OCI-LY7 (cell line): ENCODE data around the gene GRM5. TPM values are rescaled to one million over a fixed set of nuclear protein-coding genes. Genes with fewer than 3 reads are reported as not detected.

Experiments used
- BruUV-seq: library from RNA; stranded (reverse); fragments of 400-500 nt; replicated peaks from 2 replicates; lab custom pipeline; 2021; lab: Mats Ljungman, UMichigan
- CTCF ChIA-PET: fragments of 300-600 bp; sonication (Branson Sonifier 250); formaldehyde crosslinking; loops from one replicate; lab custom pipeline; 2022; ENCODE audit warnings: antibody characterized with exemption; ENCODE audit not compliant: unreplicated experiment; lab: Charles Lee
- POLR2A ChIA-PET: fragments of 300-600 bp; sonication (Branson Sonifier 250); formaldehyde crosslinking; loops from one replicate; lab custom pipeline; 2022; ENCODE audit warnings: antibody characterized with exemption; lab: Charles Lee
- DNase-seq: peaks from one replicate; pipeline ENCODE4 v3.0.0-alpha.2; 2015; ENCODE audit warnings: low spot score
- H2AFZ ChIP-seq: fragments of 200-600 bp; sonication (generic), shearing (Covaris generic); 2 replicates; pipeline ENCODE4 v1.6.1; 2014; ENCODE audit warnings: mild to moderate bottlenecking, antibody characterized with exemption, low read length, moderate library complexity
- H3K27ac ChIP-seq: fragments of 200-600 bp; sonication (generic); 2 replicates; pipeline ENCODE4 v1.5.1; 2014; ENCODE audit warnings: mixed run types, low read depth, mild to moderate bottlenecking, moderate library complexity, low read length, inconsistent platforms; ENCODE audit not compliant: poor library complexity, severe bottlenecking
- H3K36me3 ChIP-seq: fragments of 200-600 bp; sonication (generic); 2 replicates; pipeline ENCODE4 v1.6.1; 2014; ENCODE audit warnings: mild to moderate bottlenecking, antibody characterized with exemption, low read length, moderate library complexity, mixed read lengths; ENCODE audit not compliant: insufficient read depth
- H3K4me1 ChIP-seq: fragments of 200-600 bp; sonication (generic); 2 replicates; pipeline ENCODE4 v1.5.1; 2014; ENCODE audit warnings: mild to moderate bottlenecking, low read length; ENCODE audit not compliant: insufficient read depth, poor library complexity, severe bottlenecking
- H3K4me2 ChIP-seq: fragments of 200-600 bp; sonication (generic); 2 replicates; pipeline ENCODE4 v1.6.1; 2014; ENCODE audit warnings: mild to moderate bottlenecking, low read length
- H3K4me3 ChIP-seq: fragments of 200-600 bp; sonication (generic); 2 replicates; pipeline ENCODE4 v1.5.1; 2014; ENCODE audit warnings: mild to moderate bottlenecking, low read depth, low read length; ENCODE audit not compliant: poor library complexity, severe bottlenecking
- H3K79me2 ChIP-seq: fragments of 200-600 bp; sonication (generic); 2 replicates; pipeline ENCODE4 v1.6.1; 2016; ENCODE audit warnings: low read depth, mild to moderate bottlenecking, low read length, moderate library complexity, mixed read lengths; ENCODE audit not compliant: insufficient read depth
- H3K9me2 ChIP-seq: fragments of 200-600 bp; sonication (generic); 2 replicates; pipeline ENCODE4 v1.6.1; 2016; ENCODE audit warnings: mild to moderate bottlenecking, low read length, mixed read lengths; ENCODE audit not compliant: insufficient read depth
- H3K9me3 ChIP-seq: fragments of 200-600 bp; sonication (generic); 2 replicates; pipeline ENCODE4 v1.6.1; 2014; ENCODE audit warnings: mild to moderate bottlenecking, mixed run types, low read length, mixed read lengths
- H4K20me1 ChIP-seq: fragments of 200-600 bp; sonication (generic); 2 replicates; pipeline ENCODE4 v1.6.1; 2014; ENCODE audit warnings: mild to moderate bottlenecking, antibody characterized with exemption, low read length, moderate library complexity, mixed read lengths; ENCODE audit not compliant: insufficient read depth
- CTCF ChIP-seq: fragments of 200-600 bp; sonication (generic); conservative IDR thresholded peaks from 2 replicates; pipeline ENCODE4 v1.5.1; 2014; ENCODE audit warnings: mild to moderate bottlenecking, antibody characterized with exemption, low read length, moderate library complexity, mixed read lengths
- EZH2phosphoT487 ChIP-seq: fragments of 200-600 bp; sonication (generic); IDR thresholded peaks from 2 replicates; pipeline ENCODE4 v1.6.1; 2018; ENCODE audit warnings: low read depth, borderline replicate concordance, mild to moderate bottlenecking, mixed run types, antibody characterized with exemption, low read length, moderate library complexity, mixed read lengths
- intact Hi-C: fragments of 100-400 bp; cut with micrococcal nuclease; formaldehyde crosslinking; loops from one replicate; pipeline ENCODE4 v1.10.0; 2022; ENCODE audit not compliant: unreplicated experiment
- total RNA-seq, 2 experiments: library from RNA; depleted of rRNA in 1 of 2; stranded (reverse); fragments of >200 nt in 1 of 2; shearing (Covaris generic) in 1 of 2; gene quantifications; 2 replicates each; pipeline ENCODE4 v1.2.3, GENCODE V29; 2014 to 2022

The GRM5 gene
- total RNA-seq, 2 experiments from 2014 or later: not detected

DNA sequence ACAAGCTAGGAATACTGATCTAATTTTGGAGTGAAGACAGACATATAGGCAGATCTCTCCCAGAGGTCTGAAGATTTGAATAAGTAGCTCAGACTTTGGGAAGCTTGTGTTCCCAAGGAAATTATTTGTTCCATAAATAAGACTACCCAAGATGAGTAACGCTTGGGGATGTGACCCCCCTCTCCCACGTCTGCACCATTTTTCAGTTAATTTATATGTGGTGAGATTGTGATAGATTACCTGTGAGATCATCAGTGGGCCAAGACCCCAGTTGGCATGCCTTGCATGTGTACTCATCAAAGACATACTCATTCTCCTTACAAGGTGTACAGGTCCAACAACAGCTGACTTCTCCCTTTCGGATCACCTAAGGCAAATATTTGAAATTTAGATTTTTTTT lies 475.4 kb downstream of the GRM5 start:
- TF ChIP-seq EZH2phosphoT487 (no peak), CTCF (no peak)
- ChIA-PET CTCF (no interaction called here), POLR2A (no interaction called here)
- no peaks in the 10 kb centered on the region for H3K9me2 ChIP-seq
- intact Hi-C loops: no loop called here
- no peak overlapping the region for H3K27ac ChIP-seq
- no peak for DNase-seq
- no peak overlapping the region for H3K4me2 ChIP-seq
- no peak overlapping the region for H3K4me3 ChIP-seq
- no peaks in the 10 kb centered on the region for H3K79me2 ChIP-seq
- H3K36me3 ChIP-seq: no peaks in the 10 kb centered on the region
- no peaks in the 10 kb centered on the region for H3K4me1 ChIP-seq
- no peak overlapping the region for H2AFZ ChIP-seq
- no TSS peak for BruUV-seq
- H3K9me3 ChIP-seq: no peaks in the 10 kb centered on the region
- H4K20me1 ChIP-seq: no peaks in the 10 kb centered on the region

- Histone ChIP-seq H3K36me3 (no peaks in the 10 kb centered on the region), H3K9me2 (no peaks in the 10 kb centered on the region), H3K79me2 (no peaks in the 10 kb centered on the region), H4K20me1 (no peaks in the 10 kb centered on the region), H3K4me1 (no peaks in the 10 kb centered on the region), H2AFZ (no peak overlapping the region), H3K27ac (no peak overlapping the region), H3K9me3 (no peaks in the 10 kb centered on the region), H3K4me3 (no peak overlapping the region), H3K4me2 (no peak overlapping the region)
- intact Hi-C loops: no loop called here
- no peak for TF ChIP-seq CTCF
- no peak for TF ChIP-seq EZH2phosphoT487
- no peak for DNase-seq
- no TSS peak for BruUV-seq
- ChIA-PET POLR2A (interaction anchor here (0.8 to 1.0 kb wide), 3 partner anchors 41 to 420 kb away, joined by 3 read pairs; no protein-coding TSS in a partner anchor), CTCF (no interaction called here)
Measured at GRCh38 chr11:88583251-88583650, 482.5 kb downstream of the GRM5 start.

GRCh38 chr11:88579466-88579865 lies 486.3 kb downstream of the GRM5 start:
- no peaks in the 10 kb centered on the region for H3K36me3 ChIP-seq
- H3K4me1 ChIP-seq: no peaks in the 10 kb centered on the region
- H3K79me2 ChIP-seq: no peaks in the 10 kb centered on the region
- ChIA-PET CTCF (no interaction called here), POLR2A (interaction anchor here (0.6 kb wide), 1 partner anchor 1308 kb away, joined by 5 read pairs; no protein-coding TSS in a partner anchor)
- no peaks in the 10 kb centered on the region for H3K9me3 ChIP-seq
- no peak overlapping the region for H2AFZ ChIP-seq
- no peaks in the 10 kb centered on the region for H4K20me1 ChIP-seq
- H3K4me2 ChIP-seq: no peak overlapping the region
- no peak overlapping the region for H3K27ac ChIP-seq
- H3K4me3 ChIP-seq: no peak overlapping the region
- BruUV-seq: no TSS peak
- no peaks in the 10 kb centered on the region for H3K9me2 ChIP-seq
- intact Hi-C loops: no loop called here
- TF ChIP-seq EZH2phosphoT487 (no peak), CTCF (no peak)
- DNase-seq: no peak
